Gastroesophageal sphincter (tissue), 3 donors: ENCODE results near the gene XRCC5.

Source experiments
- CTCF ChIP-seq, 4 experiments: fragments of 200-600 bp in 2 of 4; fragments of 450-650 bp in 2 of 4; sonication (generic) in 1 of 4; IDR thresholded peaks; one replicate each; pipeline ENCODE4 v1.5.1; 2017 to 2019; ENCODE audit warnings: antibody characterized with exemption in 4 of 4, mild to moderate bottlenecking in 2 of 4, moderate library complexity in 2 of 4
- POLR2AphosphoS5 ChIP-seq: sonication (generic); formaldehyde crosslinking; IDR thresholded peaks from one replicate; pipeline ENCODE4 v1.6.1; 2017; ENCODE audit warnings: antibody characterized with exemption

- no peak for TF ChIP-seq POLR2AphosphoS5
- TF ChIP-seq CTCF (IDR thresholded peaks at IDR 0.05), result no peak
Measured at GRCh38 chr2:216159144-216159543, 50.0 kb downstream of the XRCC5 start.
